HG02678 (cell line): ENCODE results near the gene RBPMS2.
"Not testable (repeated sequence)": the region's sequence is repeated elsewhere in the genome, so short reads cannot be mapped to it uniquely, and the experiment has no call there.

Experiments used
- ATAC-seq: cut with Tn5 transposase; IDR thresholded peaks from one replicate; pipeline ENCODE4 v1.9.1; 2021; ENCODE audit warnings: mild to moderate bottlenecking, moderate library complexity; ENCODE audit not compliant: unreplicated experiment

The RBPMS2 gene

GRCh38 chr15:64755427-64755940 is 19.9 kb downstream of the RBPMS2 start:
- ATAC-seq: no peak

- ATAC-seq: peak; percentile 60
Measured at GRCh38 chr15:64754663-64755426, 20.5 kb downstream of the RBPMS2 start.

- ATAC-seq: no peak
Measured at GRCh38 chr15:64753480-64754185, 21.8 kb downstream of the RBPMS2 start.

- no peak for ATAC-seq
Measured at GRCh38 chr15:64751464-64751863, 23.9 kb downstream of the RBPMS2 start.

- ATAC-seq: no peak
Measured at GRCh38 chr15:64749999-64750657, 25.3 kb downstream of the RBPMS2 start.

GRCh38 chr15:64749167-64749566 is 26.2 kb downstream of the RBPMS2 start:
- no peak for ATAC-seq

- no peak for ATAC-seq
Measured at GRCh38 chr15:64748251-64748650, 27.1 kb downstream of the RBPMS2 start.

- ATAC-seq: no peak
Measured at GRCh38 chr15:64747578-64747977, 27.8 kb downstream of the RBPMS2 start.

GRCh38 chr15:64746921-64747320 is 28.5 kb downstream of the RBPMS2 start:
- ATAC-seq: no peak

- no peak for ATAC-seq
Measured at GRCh38 chr15:64746356-64746755, 29.0 kb downstream of the RBPMS2 start.

GRCh38 chr15:64743691-64744090 is 31.7 kb downstream of the RBPMS2 start:
- no peak for ATAC-seq

GRCh38 chr15:64742921-64743320 is 32.5 kb downstream of the RBPMS2 start:
- no peak for ATAC-seq

- ATAC-seq: no peak
Measured at GRCh38 chr15:64742385-64742784, 33.0 kb downstream of the RBPMS2 start.

GRCh38 chr15:64741708-64742107 is 33.7 kb downstream of the RBPMS2 start:
- ATAC-seq: not testable (repeated sequence)

GRCh38 chr15:64740311-64741170 is 34.8 kb downstream of the RBPMS2 start:
- ATAC-seq: no peak

- ATAC-seq: no peak
Measured at GRCh38 chr15:64739577-64740143, 35.7 kb downstream of the RBPMS2 start.

GRCh38 chr15:64739156-64739555 is 36.2 kb downstream of the RBPMS2 start:
- no peak for ATAC-seq

- ATAC-seq: no peak
Measured at GRCh38 chr15:64738226-64739095, 36.9 kb downstream of the RBPMS2 start.

GRCh38 chr15:64732156-64732860 is 43.1 kb downstream of the RBPMS2 start:
- ATAC-seq: no peak
